ENCODE data around the gene PCSK6. TPM values are rescaled to one million over a fixed set of nuclear protein-coding genes. Genes with fewer than 3 reads are reported as not detected.

PCSK6 gene
- total RNA-seq, 4 donors from 2014 or later: 12.9 to 31.5 (median 23.7) TPM

DNA sequence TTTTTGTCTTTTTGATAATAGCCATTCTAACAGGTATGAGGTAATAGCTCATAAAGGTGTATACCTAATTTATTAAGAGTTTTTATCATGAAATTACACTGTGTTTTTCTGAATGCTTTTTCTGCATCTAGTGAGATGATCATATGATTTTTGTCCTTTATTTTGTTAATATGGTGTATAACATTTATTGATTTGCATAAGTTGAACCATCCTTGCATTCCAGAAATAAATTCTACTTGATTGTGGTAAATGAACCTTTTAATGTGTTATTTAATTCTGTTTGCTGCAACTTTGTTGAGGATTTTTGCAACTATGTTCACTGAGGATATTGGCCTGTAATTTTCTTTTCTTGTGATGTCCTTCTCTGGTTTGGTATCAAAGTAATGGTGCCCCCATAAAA lies 28.0 kb upstream of the PCSK6 start:
- Histone ChIP-seq H3K4me1 (no peaks in the 10 kb centered on the region), H3K36me3 (no peaks in the 10 kb centered on the region), H3K4me3 (no peak overlapping the region), H3K27me3 (peaks cover 13% of the 10 kb centered on the region), H3K27ac (no peak overlapping the region), H3K9me3 (peaks cover 7% of the 10 kb centered on the region)
- DNase-seq (ENCODE audit: low spot score in 2 of 2): no peak
- TF ChIP-seq POLR2AphosphoS5 (IDR thresholded peaks at IDR 0.05): no peak
- TF ChIP-seq POLR2A (IDR thresholded peaks at IDR 0.05): no peak
- TF ChIP-seq EP300 (IDR thresholded peaks at IDR 0.05): no peak
- TF ChIP-seq, protein P1, sequence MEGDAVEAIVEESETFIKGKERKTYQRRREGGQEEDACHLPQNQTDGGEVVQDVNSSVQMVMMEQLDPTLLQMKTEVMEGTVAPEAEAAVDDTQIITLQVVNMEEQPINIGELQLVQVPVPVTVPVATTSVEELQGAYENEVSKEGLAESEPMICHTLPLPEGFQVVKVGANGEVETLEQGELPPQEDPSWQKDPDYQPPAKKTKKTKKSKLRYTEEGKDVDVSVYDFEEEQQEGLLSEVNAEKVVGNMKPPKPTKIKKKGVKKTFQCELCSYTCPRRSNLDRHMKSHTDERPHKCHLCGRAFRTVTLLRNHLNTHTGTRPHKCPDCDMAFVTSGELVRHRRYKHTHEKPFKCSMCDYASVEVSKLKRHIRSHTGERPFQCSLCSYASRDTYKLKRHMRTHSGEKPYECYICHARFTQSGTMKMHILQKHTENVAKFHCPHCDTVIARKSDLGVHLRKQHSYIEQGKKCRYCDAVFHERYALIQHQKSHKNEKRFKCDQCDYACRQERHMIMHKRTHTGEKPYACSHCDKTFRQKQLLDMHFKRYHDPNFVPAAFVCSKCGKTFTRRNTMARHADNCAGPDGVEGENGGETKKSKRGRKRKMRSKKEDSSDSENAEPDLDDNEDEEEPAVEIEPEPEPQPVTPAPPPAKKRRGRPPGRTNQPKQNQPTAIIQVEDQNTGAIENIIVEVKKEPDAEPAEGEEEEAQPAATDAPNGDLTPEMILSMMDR (IDR thresholded peaks at IDR 0.05): no peak

DNA sequence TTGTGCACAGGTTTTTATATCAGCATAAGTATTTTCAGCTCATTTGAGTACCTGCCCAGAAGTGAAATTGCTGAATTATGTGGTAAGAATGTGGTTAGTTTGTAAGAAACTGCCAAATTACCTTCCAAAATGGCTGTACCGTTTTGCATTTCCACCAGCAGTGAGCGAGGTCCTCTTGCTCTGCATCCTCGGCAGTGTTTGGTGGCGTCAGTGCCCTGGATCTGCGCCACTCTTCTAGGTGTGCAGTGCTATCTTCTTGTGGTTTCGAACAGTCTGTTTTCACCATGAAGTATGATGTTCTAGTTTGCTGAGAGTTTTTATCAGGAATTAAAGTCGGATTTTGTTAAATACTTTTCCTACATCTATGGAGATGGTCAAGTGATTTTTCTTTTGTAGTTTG lies 24.8 kb upstream of the PCSK6 start:
- DNase-seq (ENCODE audit: low spot score in 2 of 2): no peak

DNA sequence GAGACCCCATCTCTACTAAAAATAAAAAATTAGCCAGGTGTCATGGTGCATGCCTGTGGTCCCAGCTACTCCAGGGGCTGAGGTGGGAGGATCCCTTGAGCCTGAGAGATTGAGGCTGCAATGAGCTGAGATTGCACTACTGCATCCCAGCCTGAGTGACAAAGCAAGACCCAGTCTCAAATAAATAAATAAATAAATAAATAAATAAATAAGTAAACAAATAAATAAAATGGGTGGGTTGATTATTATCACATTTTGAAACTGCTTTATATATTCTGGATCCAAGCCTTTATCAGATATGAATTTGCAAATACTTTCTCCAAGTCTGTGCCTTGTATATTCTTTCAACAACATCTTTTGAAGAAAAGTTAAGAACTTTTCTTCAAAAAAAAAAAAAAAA lies 22.2 kb upstream of the PCSK6 start:
- TF ChIP-seq, protein P1 (IDR thresholded peaks at IDR 0.05): no peak
- TF ChIP-seq EP300 (IDR thresholded peaks at IDR 0.05): no peak
- peaks cover 5% of the 10 kb centered on the region for H3K9me3 ChIP-seq
- no peaks in the 10 kb centered on the region for H3K27me3 ChIP-seq
- no peak overlapping the region for H3K4me3 ChIP-seq
- no peaks in the 10 kb centered on the region for H3K4me1 ChIP-seq
- no peaks in the 10 kb centered on the region for H3K36me3 ChIP-seq
- H3K27ac ChIP-seq: no peak overlapping the region
- DNase-seq (ENCODE audit: low spot score in 2 of 2): no peak

More for the DNA sequence above, 24.8 kb upstream of the PCSK6 start:
- no peaks in the 10 kb centered on the region for H3K4me1 ChIP-seq
- TF ChIP-seq, protein P1 (IDR thresholded peaks at IDR 0.05): no peak
- TF ChIP-seq POLR2AphosphoS5 (IDR thresholded peaks at IDR 0.05) (no peak), EP300 (IDR thresholded peaks at IDR 0.05) (no peak), POLR2A (IDR thresholded peaks at IDR 0.05) (no peak)
- H3K27ac ChIP-seq: no peak overlapping the region
- H3K36me3 ChIP-seq: no peaks in the 10 kb centered on the region
- peaks cover 7% of the 10 kb centered on the region for H3K9me3 ChIP-seq
- no peak overlapping the region for H3K4me3 ChIP-seq
- no peaks in the 10 kb centered on the region for H3K27me3 ChIP-seq
- 93% methylated on average over 7 of the region's 7 CpGs for WGBS

DNA sequence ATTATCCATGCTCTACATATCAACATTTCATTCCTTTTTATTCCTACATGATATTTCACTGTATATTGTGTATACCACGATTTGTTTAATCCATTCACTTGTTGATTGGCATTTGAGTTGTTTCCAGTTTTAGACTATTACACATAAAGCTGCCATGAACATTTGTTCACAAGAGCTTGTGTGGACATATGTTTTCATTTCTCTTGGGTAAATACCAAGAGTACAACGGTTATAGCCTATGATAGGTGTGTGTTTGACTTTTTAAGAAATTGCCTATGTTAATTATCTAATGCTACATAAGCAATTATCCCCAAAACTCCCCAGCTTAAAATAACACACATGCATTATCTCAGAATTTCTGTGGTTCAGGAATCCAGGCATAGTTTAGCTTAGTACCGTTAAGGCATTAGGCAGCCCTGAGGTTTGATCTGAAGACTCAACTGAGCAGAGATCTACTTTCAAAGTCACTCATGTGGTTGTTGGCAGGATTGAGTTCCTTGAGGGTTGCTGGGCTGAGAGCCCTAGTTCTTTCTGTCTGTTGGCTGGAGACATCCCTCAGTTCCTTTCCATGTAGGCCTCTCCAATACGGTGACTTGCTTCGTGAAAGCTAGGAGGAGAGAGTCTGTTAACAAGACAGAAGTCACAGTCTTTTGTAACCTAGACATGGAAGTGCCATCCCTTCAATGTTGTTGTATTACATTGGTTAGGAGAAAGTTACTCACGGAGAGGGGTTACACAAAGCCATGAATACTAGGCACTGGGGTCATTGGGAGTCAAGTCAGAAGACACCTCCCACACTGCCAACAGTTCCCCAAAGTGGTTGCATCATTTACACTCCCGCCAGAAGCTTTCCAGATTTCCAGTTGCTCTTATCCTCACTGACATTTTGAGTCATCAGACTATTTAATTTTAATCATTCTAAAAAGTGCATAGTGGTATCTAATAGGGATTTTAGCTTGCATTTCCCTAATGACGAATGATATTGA lies 21.0 kb upstream of the PCSK6 start:
- Histone ChIP-seq H3K4me1 (no peaks in the 10 kb centered on the region), H3K9me3 (no peaks in the 10 kb centered on the region), H3K36me3 (no peaks in the 10 kb centered on the region), H3K4me3 (no peak overlapping the region), H3K27ac (no peak overlapping the region), H3K27me3 (no peaks in the 10 kb centered on the region)
- 81% methylated on average over 8 of the region's 8 CpGs for WGBS
- TF ChIP-seq EP300 (IDR thresholded peaks at IDR 0.05) (no peak), POLR2A (IDR thresholded peaks at IDR 0.05) (no peak)
- DNase-seq (ENCODE audit: low spot score in 2 of 2): no peak

DNA sequence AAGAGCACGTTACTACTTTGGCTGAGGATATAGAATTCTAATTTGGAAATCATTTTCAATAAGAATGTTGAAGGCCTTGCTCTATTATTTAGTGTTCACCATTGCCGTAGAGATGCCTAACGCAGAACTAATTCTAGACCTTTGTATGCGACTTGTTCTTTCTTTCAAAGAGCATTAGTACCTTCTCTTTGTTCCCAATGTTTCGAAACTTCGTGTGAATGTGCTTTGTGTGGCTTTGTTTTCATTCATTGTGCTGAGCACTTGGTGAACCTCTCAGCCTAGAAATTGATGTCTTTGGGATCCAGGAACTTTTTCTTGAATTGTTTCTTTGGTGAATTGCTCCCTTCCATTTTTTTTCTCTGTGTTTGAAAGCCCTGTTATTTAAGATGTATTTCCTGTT lies 19.8 kb upstream of the PCSK6 start:
- no peak for DNase-seq (ENCODE audit: low spot score in 2 of 2)
- no peak for TF ChIP-seq EP300 (IDR thresholded peaks at IDR 0.05)
- TF ChIP-seq, protein P1 (IDR thresholded peaks at IDR 0.05): no peak
- no peak for TF ChIP-seq POLR2AphosphoS5 (IDR thresholded peaks at IDR 0.05)
- TF ChIP-seq POLR2A (IDR thresholded peaks at IDR 0.05): no peak
- no peak overlapping the region for H3K27ac ChIP-seq
- no peaks in the 10 kb centered on the region for H3K4me1 ChIP-seq
- 89% methylated on average over 6 of the region's 6 CpGs for WGBS
- H3K4me3 ChIP-seq: no peak overlapping the region
- no peaks in the 10 kb centered on the region for H3K36me3 ChIP-seq
- H3K27me3 ChIP-seq: no peaks in the 10 kb centered on the region
- H3K9me3 ChIP-seq: no peaks in the 10 kb centered on the region
